Measurements from ENCODE around the gene TBC1D10A.

The TBC1D10A gene

GRCh38 chr22:30299322-30299721 is 27.4 kb downstream of the TBC1D10A start:
- DNase-seq: no peak

GRCh38 chr22:30297991-30298701 is 28.6 kb downstream of the TBC1D10A start:
- no peak for DNase-seq

GRCh38 chr22:30297276-30297990 is 29.3 kb downstream of the TBC1D10A start:
- no peak for DNase-seq

- no peak for DNase-seq
These were observed 29.9 kb downstream of the TBC1D10A start for GRCh38 chr22:30296833-30297232.

- DNase-seq: no peak
These were observed 30.4 kb downstream of the TBC1D10A start for GRCh38 chr22:30296324-30296723.

GRCh38 chr22:30295576-30295975 is 31.2 kb downstream of the TBC1D10A start:
- no peak for DNase-seq

GRCh38 chr22:30294830-30295229 is 31.9 kb downstream of the TBC1D10A start:
- no peak for DNase-seq

GRCh38 chr22:30294066-30294465 is 32.7 kb downstream of the TBC1D10A start:
- DNase-seq: no peak

GRCh38 chr22:30293026-30293425 is 33.7 kb downstream of the TBC1D10A start:
- DNase-seq: no peak

- DNase-seq: no peak
These were observed 34.4 kb downstream of the TBC1D10A start for GRCh38 chr22:30292069-30292970.

GRCh38 chr22:30291058-30291892 is 35.5 kb downstream of the TBC1D10A start:
- DNase-seq: no peak

- no peak for DNase-seq
These were observed 36.2 kb downstream of the TBC1D10A start for GRCh38 chr22:30290342-30291057.

GRCh38 chr22:30289980-30290313 is 36.8 kb downstream of the TBC1D10A start:
- DNase-seq: no peak

GRCh38 chr22:30289141-30289979 is 37.4 kb downstream of the TBC1D10A start, which contains the start of gene CASTOR1:
CASTOR1 (minus strand) TSS chr22:30289505; CDS start chr22:30289497, 8 bp downstream.
- DNase-seq: peak; percentile 96

- no peak for DNase-seq
These were observed 38.2 kb downstream of the TBC1D10A start for GRCh38 chr22:30288419-30289140.

GRCh38 chr22:30287648-30288418 is 38.9 kb downstream of the TBC1D10A start:
- DNase-seq: peak; percentile 75 to 91

GRCh38 chr22:30286813-30287647 is 39.7 kb downstream of the TBC1D10A start:
- peak; percentile 35 to 76 for DNase-seq

GRCh38 chr22:30286331-30286730 is 40.4 kb downstream of the TBC1D10A start:
- DNase-seq: no peak

All from inflammatory macrophage treated with lipopolysaccharide for 1 hour (primary cell).